A549 (cell line): ENCODE results near the gene SCG2.

Experiments
- CBX8 ChIP-seq: fragments of 200-600 bp; sonication (generic); IDR thresholded peaks from 2 replicates; pipeline ENCODE4 v1.6.1; 2016
- CEBPB ChIP-seq, 2 experiments: fragments of >200 bp in 1 of 2; sonication (Bioruptor Twin) in 1 of 2; formaldehyde crosslinking in 1 of 2; IDR thresholded peaks; 2 replicates each; pipeline ENCODE4 v1.6.1; 2012 to 2016
- JUNB ChIP-seq: fragments of >200 bp; sonication (Bioruptor Twin); formaldehyde crosslinking; IDR thresholded peaks from 2 replicates; pipeline ENCODE4 v1.6.1; 2016
- POLR2A ChIP-seq: IDR thresholded peaks from 2 replicates; pipeline ENCODE4 v1.6.1; 2012; ENCODE audit warnings: mild to moderate bottlenecking, low read length
- RFX5 ChIP-seq: fragments of 450-650 bp; IDR thresholded peaks from 2 replicates; pipeline ENCODE4 v1.7.1; 2014; ENCODE audit warnings: antibody characterized with exemption, mild to moderate bottlenecking, moderate library complexity
- TF ChIP-seq, protein P1 (sequence below): fragments of >200 bp; sonication (Bioruptor Twin); formaldehyde crosslinking; IDR thresholded peaks from 3 replicates; pipeline ENCODE4 v1.6.1; 2016
- TF ChIP-seq, protein P2 (sequence below): fragments of >200 bp; sonication (Bioruptor Twin); formaldehyde crosslinking; IDR thresholded peaks from 3 replicates; pipeline ENCODE4 v1.5.1; 2016
- TF ChIP-seq, protein P3 (sequence below): fragments of 250-450 bp; sonication (Bioruptor Pico); IDR thresholded peaks from 2 replicates; pipeline ENCODE4 v1.5.0; 2021; ENCODE audit warnings: mild to moderate bottlenecking, moderate library complexity, borderline replicate concordance
- TF ChIP-seq, protein P4 (sequence below): IDR thresholded peaks from 2 replicates; pipeline ENCODE4 v1.6.1; 2012

DNA sequence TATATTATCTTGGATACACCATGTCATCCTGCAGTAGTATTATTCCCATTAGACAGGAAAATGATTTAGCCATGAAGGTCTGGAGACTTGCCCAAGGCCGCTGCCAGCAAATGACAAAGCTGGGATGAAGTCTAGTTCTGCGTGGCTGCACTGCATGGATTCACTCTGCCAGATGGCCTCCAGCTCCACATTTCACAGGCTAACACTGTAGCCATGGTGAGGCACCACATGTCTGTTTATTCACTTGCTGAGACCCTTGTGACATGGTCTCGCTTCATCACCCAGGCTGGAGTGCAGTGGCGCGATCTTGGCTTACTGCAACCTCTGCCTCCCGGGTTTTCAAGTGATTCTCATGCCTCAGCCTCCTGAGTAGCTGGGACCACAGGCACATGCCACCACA, 31.5 kb upstream of the SCG2 start:
- TF ChIP-seq POLR2A = no peak
- TF ChIP-seq, protein P1, sequence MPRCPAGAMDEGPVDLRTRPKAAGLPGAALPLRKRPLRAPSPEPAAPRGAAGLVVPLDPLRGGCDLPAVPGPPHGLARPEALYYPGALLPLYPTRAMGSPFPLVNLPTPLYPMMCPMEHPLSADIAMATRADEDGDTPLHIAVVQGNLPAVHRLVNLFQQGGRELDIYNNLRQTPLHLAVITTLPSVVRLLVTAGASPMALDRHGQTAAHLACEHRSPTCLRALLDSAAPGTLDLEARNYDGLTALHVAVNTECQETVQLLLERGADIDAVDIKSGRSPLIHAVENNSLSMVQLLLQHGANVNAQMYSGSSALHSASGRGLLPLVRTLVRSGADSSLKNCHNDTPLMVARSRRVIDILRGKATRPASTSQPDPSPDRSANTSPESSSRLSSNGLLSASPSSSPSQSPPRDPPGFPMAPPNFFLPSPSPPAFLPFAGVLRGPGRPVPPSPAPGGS = no peak
- TF ChIP-seq, protein P2, sequence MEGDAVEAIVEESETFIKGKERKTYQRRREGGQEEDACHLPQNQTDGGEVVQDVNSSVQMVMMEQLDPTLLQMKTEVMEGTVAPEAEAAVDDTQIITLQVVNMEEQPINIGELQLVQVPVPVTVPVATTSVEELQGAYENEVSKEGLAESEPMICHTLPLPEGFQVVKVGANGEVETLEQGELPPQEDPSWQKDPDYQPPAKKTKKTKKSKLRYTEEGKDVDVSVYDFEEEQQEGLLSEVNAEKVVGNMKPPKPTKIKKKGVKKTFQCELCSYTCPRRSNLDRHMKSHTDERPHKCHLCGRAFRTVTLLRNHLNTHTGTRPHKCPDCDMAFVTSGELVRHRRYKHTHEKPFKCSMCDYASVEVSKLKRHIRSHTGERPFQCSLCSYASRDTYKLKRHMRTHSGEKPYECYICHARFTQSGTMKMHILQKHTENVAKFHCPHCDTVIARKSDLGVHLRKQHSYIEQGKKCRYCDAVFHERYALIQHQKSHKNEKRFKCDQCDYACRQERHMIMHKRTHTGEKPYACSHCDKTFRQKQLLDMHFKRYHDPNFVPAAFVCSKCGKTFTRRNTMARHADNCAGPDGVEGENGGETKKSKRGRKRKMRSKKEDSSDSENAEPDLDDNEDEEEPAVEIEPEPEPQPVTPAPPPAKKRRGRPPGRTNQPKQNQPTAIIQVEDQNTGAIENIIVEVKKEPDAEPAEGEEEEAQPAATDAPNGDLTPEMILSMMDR = no peak
- no peak for TF ChIP-seq JUNB
- TF ChIP-seq, protein P3, sequence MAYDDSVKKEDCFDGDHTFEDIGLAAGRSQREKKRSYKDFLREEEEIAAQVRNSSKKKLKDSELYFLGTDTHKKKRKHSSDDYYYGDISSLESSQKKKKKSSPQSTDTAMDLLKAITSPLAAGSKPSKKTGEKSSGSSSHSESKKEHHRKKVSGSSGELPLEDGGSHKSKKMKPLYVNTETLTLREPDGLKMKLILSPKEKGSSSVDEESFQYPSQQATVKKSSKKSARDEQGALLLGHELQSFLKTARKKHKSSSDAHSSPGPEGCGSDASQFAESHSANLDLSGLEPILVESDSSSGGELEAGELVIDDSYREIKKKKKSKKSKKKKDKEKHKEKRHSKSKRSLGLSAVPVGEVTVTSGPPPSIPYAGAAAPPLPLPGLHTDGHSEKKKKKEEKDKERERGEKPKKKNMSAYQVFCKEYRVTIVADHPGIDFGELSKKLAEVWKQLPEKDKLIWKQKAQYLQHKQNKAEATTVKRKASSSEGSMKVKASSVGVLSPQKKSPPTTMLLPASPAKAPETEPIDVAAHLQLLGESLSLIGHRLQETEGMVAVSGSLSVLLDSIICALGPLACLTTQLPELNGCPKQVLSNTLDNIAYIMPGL (CRISPR knock-in tag) = no peak
- no peak for TF ChIP-seq CEBPB (IDR thresholded peaks at IDR 0.05)
- no peak for TF ChIP-seq CBX8
- TF ChIP-seq RFX5 = no peak
- TF ChIP-seq, protein P4, sequence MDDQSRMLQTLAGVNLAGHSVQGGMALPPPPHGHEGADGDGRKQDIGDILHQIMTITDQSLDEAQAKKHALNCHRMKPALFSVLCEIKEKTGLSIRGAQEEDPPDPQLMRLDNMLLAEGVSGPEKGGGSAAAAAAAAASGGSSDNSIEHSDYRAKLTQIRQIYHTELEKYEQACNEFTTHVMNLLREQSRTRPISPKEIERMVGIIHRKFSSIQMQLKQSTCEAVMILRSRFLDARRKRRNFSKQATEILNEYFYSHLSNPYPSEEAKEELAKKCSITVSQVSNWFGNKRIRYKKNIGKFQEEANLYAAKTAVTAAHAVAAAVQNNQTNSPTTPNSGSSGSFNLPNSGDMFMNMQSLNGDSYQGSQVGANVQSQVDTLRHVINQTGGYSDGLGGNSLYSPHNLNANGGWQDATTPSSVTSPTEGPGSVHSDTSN = no peak
